Measurements from ENCODE around the gene LRRC7.
"Not testable (repeated sequence)": the region's sequence is repeated elsewhere in the genome, so short reads cannot be mapped to it uniquely, and the experiment has no call there.

LRRC7 gene

GRCh38 chr1:69863704-69864103, 296.0 kb downstream of the LRRC7 start:
- no peaks in the 10 kb centered on the region for H3K4me1 Mint-ChIP-seq
- H3K9me3 Mint-ChIP-seq = peaks cover 0 to 2% of the 10 kb centered on the region in 2 donors
- no peaks in the 10 kb centered on the region for H3K27me3 Mint-ChIP-seq
- H3K4me3 Mint-ChIP-seq = no peak overlapping the region
- DNase-seq = no peak
- no peaks in the 10 kb centered on the region for H3K36me3 Mint-ChIP-seq
- no peak for ATAC-seq (replicated peaks)
- H3K27ac Mint-ChIP-seq = no peak overlapping the region

GRCh38 chr1:69871412-69871811, 303.7 kb downstream of the LRRC7 start:
- Mint-ChIP-seq H3K27me3 (no peaks in the 10 kb centered on the region), H3K36me3 (no peaks in the 10 kb centered on the region), H3K9me3 (peaks cover 0 to 3% of the 10 kb centered on the region in 2 donors), H3K4me3 (no peak overlapping the region), H3K4me1 (no peaks in the 10 kb centered on the region), H3K27ac (no peak overlapping the region)
- ATAC-seq (replicated peaks) (no peak), DNase-seq (no peak)

- DNase-seq (no peak), ATAC-seq (replicated peaks) (no peak)
- Mint-ChIP-seq H3K9me3 (peaks cover 4% of the 10 kb centered on the region in 2 donors), H3K4me3 (no peak overlapping the region), H3K27me3 (no peaks in the 10 kb centered on the region), H3K27ac (no peak overlapping the region), H3K4me1 (no peaks in the 10 kb centered on the region), H3K36me3 (no peaks in the 10 kb centered on the region)
These were observed 310.6 kb downstream of the LRRC7 start for GRCh38 chr1:69878338-69878737.

- not testable (repeated sequence) for DNase-seq; H3K4me3 Mint-ChIP-seq; ATAC-seq (replicated peaks); H3K27me3 Mint-ChIP-seq; H3K4me1 Mint-ChIP-seq; H3K36me3 Mint-ChIP-seq; H3K27ac Mint-ChIP-seq
- peaks cover 10 to 14% of the 10 kb centered on the region in 2 donors for H3K9me3 Mint-ChIP-seq
These were observed 320.3 kb downstream of the LRRC7 start for GRCh38 chr1:69888016-69888415.

GRCh38 chr1:69888657-69889056, 320.9 kb downstream of the LRRC7 start:
- H3K27ac Mint-ChIP-seq = no peak overlapping the region
- peaks cover 11 to 14% of the 10 kb centered on the region in 2 donors for H3K9me3 Mint-ChIP-seq
- no peaks in the 10 kb centered on the region for H3K4me1 Mint-ChIP-seq
- H3K4me3 Mint-ChIP-seq = no peak overlapping the region
- no peak for DNase-seq
- no peaks in the 10 kb centered on the region for H3K27me3 Mint-ChIP-seq
- no peak for ATAC-seq (replicated peaks)
- no peaks in the 10 kb centered on the region for H3K36me3 Mint-ChIP-seq

GRCh38 chr1:69898403-69898947, 330.8 kb downstream of the LRRC7 start:
- H3K27me3 Mint-ChIP-seq = no peaks in the 10 kb centered on the region

GRCh38 chr1:69911301-69911801, 343.6 kb downstream of the LRRC7 start:
- Mint-ChIP-seq H3K27ac (no peak overlapping the region), H3K9me3 (peaks cover 0 to 5% of the 10 kb centered on the region in 2 donors), H3K27me3 (no peaks in the 10 kb centered on the region), H3K36me3 (no peaks in the 10 kb centered on the region), H3K4me1 (no peaks in the 10 kb centered on the region), H3K4me3 (no peak overlapping the region)
- DNase-seq (no peak), ATAC-seq (replicated peaks) (no peak)

More at GRCh38 chr1:69898403-69898947, 330.8 kb downstream of the LRRC7 start:
- H3K36me3 Mint-ChIP-seq = no peaks in the 10 kb centered on the region
- peaks cover 0 to 6% of the 10 kb centered on the region in 2 donors for H3K9me3 Mint-ChIP-seq
- H3K27ac Mint-ChIP-seq = no peak overlapping the region
- no peak for DNase-seq
- ATAC-seq (replicated peaks) = no peak
- H3K4me1 Mint-ChIP-seq = no peaks in the 10 kb centered on the region
- H3K4me3 Mint-ChIP-seq = no peak overlapping the region

- Mint-ChIP-seq H3K4me3 (no peak overlapping the region), H3K9me3 (peaks cover 0 to 2% of the 10 kb centered on the region in 2 donors), H3K4me1 (no peaks in the 10 kb centered on the region), H3K27me3 (no peaks in the 10 kb centered on the region), H3K36me3 (no peaks in the 10 kb centered on the region), H3K27ac (no peak overlapping the region)
- ATAC-seq (replicated peaks) = no peak
- no peak for DNase-seq
These were observed 346.3 kb downstream of the LRRC7 start for GRCh38 chr1:69913977-69914376.

GRCh38 chr1:69914976-69915765, 347.4 kb downstream of the LRRC7 start:
- H3K4me3 Mint-ChIP-seq = no peak overlapping the region
- no peak overlapping the region for H3K27ac Mint-ChIP-seq
- H3K4me1 Mint-ChIP-seq = no peaks in the 10 kb centered on the region
- H3K9me3 Mint-ChIP-seq = no peaks in the 10 kb centered on the region
- H3K27me3 Mint-ChIP-seq = no peaks in the 10 kb centered on the region
- ATAC-seq (replicated peaks) (no peak), DNase-seq (no peak)
- no peaks in the 10 kb centered on the region for H3K36me3 Mint-ChIP-seq

GRCh38 chr1:69919129-69919921, 351.6 kb downstream of the LRRC7 start:
- peaks cover 4% of the 10 kb centered on the region in 2 donors for H3K9me3 Mint-ChIP-seq
- H3K4me1 Mint-ChIP-seq = no peaks in the 10 kb centered on the region
- H3K36me3 Mint-ChIP-seq = no peaks in the 10 kb centered on the region
- no peak overlapping the region for H3K4me3 Mint-ChIP-seq
- no peaks in the 10 kb centered on the region for H3K27me3 Mint-ChIP-seq
- DNase-seq (no peak), ATAC-seq (replicated peaks) (no peak)
- no peak overlapping the region for H3K27ac Mint-ChIP-seq

- Mint-ChIP-seq H3K4me1 (no peaks in the 10 kb centered on the region), H3K36me3 (no peaks in the 10 kb centered on the region)
- no peak for DNase-seq
These were observed 352.2 kb downstream of the LRRC7 start for GRCh38 chr1:69919922-69920273.

GRCh38 chr1:69920426-69920825, 352.7 kb downstream of the LRRC7 start:
- H3K27me3 Mint-ChIP-seq = no peaks in the 10 kb centered on the region
- ATAC-seq (replicated peaks) (no peak), DNase-seq (no peak)
- peaks cover 4% of the 10 kb centered on the region in 2 donors for H3K9me3 Mint-ChIP-seq
- no peaks in the 10 kb centered on the region for H3K4me1 Mint-ChIP-seq
- H3K36me3 Mint-ChIP-seq = no peaks in the 10 kb centered on the region
- no peak overlapping the region for H3K4me3 Mint-ChIP-seq
- H3K27ac Mint-ChIP-seq = no peak overlapping the region

More at GRCh38 chr1:69919922-69920273, 352.2 kb downstream of the LRRC7 start:
- no peak for ATAC-seq (replicated peaks)
- Mint-ChIP-seq H3K4me3 (no peak overlapping the region), H3K27ac (no peak overlapping the region), H3K27me3 (no peaks in the 10 kb centered on the region), H3K9me3 (peaks cover 4% of the 10 kb centered on the region in 2 donors)

GRCh38 chr1:69921486-69921885, 353.8 kb downstream of the LRRC7 start:
- no peaks in the 10 kb centered on the region for H3K27me3 Mint-ChIP-seq
- H3K36me3 Mint-ChIP-seq = no peaks in the 10 kb centered on the region
- H3K9me3 Mint-ChIP-seq = peaks cover 4% of the 10 kb centered on the region in 2 donors
- no peaks in the 10 kb centered on the region for H3K4me1 Mint-ChIP-seq
- ATAC-seq (replicated peaks) (no peak), DNase-seq (no peak)
- no peak overlapping the region for H3K27ac Mint-ChIP-seq
- H3K4me3 Mint-ChIP-seq = no peak overlapping the region

GRCh38 chr1:69928234-69928633, 360.5 kb downstream of the LRRC7 start:
- not testable (repeated sequence) for H3K9me3 Mint-ChIP-seq; ATAC-seq (replicated peaks); DNase-seq

More at GRCh38 chr1:69928234-69928633, 360.5 kb downstream of the LRRC7 start:
- H3K36me3 Mint-ChIP-seq, H3K4me1 Mint-ChIP-seq, H3K27ac Mint-ChIP-seq, H3K27me3 Mint-ChIP-seq, H3K4me3 Mint-ChIP-seq: not testable (repeated sequence)
